GM12873 (cell line): Measurements from ENCODE around the gene ACAD9.

Experiments
- TF ChIP-seq, protein P1 (sequence below): IDR thresholded peaks from 2 replicates; pipeline ENCODE4 v1.5.1; 2012; ENCODE audit warnings: low read depth, mild to moderate bottlenecking, moderate library complexity, low read length, control low read depth; ENCODE audit not compliant: insufficient read depth; ENCODE audit errors: missing control alignments

The ACAD9 gene

DNA sequence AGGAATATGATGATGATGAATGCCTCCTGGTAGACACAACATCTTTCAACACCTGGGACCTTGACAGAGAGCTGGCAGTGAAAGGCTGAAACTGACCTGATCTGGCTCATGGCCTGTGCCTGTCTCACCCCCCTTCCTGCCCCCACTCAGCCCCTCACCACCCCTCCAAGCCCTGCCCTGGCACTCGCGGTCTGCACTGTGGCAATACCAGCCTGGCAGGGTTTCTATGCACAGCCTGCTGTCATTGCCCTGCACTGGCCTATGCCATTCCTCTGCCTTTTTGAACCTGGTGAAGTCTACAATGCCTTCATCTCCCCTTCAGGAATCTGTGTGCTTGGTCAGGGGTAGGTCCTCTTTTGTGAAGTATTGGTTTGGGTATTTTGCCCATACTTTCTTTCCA lies 56.5 kb downstream of the ACAD9 start:
- TF ChIP-seq, protein P1, sequence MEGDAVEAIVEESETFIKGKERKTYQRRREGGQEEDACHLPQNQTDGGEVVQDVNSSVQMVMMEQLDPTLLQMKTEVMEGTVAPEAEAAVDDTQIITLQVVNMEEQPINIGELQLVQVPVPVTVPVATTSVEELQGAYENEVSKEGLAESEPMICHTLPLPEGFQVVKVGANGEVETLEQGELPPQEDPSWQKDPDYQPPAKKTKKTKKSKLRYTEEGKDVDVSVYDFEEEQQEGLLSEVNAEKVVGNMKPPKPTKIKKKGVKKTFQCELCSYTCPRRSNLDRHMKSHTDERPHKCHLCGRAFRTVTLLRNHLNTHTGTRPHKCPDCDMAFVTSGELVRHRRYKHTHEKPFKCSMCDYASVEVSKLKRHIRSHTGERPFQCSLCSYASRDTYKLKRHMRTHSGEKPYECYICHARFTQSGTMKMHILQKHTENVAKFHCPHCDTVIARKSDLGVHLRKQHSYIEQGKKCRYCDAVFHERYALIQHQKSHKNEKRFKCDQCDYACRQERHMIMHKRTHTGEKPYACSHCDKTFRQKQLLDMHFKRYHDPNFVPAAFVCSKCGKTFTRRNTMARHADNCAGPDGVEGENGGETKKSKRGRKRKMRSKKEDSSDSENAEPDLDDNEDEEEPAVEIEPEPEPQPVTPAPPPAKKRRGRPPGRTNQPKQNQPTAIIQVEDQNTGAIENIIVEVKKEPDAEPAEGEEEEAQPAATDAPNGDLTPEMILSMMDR, result no peak

DNA sequence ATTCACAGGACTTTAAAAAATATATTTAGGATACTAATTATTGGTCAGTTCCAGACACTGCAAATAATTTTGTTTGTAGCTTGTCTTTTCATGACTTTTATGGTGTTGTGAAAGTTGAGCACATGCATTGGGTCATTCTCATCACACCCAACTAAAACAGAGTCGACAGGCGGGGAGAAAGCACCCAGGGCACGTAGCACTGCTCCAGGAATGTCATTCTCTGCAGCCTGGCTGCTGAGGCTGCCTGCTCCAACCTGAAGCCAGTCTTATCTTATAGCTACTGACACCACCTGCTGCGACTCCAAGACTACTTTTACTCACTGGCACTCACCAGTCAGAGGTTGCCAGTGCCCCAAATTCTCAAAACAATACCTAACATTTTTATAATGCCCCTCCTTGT lies 56.9 kb downstream of the ACAD9 start:
- TF ChIP-seq, protein P1, result no peak

DNA sequence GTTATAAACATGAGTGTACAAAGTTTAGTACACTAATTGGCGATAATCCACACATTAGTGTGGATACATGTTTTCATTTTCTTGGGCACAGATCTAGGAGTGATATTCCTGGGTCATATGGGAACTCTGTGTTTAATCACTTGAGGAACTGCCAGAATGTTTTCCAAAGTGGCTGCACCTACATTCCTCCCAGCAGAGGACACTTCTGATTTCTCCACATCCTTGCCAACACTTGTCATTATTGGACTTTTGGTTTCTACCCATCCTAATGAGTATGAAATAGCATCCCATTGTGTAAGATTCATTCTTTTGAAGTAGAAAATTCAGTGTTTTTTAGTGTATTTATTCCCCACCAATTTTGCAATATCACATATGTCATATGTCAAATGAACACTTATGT lies 60.8 kb downstream of the ACAD9 start:
- TF ChIP-seq, protein P1, result no peak

DNA sequence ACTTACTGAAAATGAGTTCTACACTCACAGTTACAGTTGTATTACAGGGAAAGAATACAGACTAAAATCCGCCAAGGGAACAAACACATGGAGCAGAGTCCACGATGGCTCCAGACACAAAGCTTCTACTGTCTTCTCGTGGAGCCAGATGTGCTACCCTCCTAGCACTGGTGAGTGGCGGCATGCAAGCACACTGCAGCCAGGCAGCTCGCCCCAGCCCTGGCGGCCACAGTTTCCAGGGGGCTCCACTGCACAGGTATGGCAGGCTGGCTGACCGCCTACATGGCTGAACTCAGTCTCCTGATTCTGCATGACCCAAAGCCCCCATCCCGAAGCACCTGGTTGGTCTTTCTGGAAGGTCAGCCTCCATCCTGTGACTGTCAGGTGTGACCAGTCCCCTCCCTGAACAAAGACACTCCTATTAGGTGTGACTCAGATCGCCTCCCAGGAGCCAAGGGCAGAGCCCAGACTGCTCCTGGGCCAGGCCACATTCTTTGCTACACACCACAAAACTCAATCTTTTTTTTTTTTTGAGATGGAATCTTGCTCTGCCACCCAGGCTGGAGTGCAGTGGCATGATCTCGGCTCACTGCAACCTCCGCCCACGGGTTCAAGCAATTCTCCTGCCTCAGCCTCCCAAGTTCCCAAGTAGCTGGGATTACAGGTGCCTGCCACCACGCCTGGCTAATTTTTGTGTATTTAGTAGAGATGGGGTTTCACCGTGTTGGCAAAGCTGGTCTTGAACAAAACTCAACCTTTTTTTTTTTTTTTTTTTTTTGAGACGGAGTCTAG lies 62.9 kb downstream of the ACAD9 start:
- TF ChIP-seq, protein P1, result no peak

DNA sequence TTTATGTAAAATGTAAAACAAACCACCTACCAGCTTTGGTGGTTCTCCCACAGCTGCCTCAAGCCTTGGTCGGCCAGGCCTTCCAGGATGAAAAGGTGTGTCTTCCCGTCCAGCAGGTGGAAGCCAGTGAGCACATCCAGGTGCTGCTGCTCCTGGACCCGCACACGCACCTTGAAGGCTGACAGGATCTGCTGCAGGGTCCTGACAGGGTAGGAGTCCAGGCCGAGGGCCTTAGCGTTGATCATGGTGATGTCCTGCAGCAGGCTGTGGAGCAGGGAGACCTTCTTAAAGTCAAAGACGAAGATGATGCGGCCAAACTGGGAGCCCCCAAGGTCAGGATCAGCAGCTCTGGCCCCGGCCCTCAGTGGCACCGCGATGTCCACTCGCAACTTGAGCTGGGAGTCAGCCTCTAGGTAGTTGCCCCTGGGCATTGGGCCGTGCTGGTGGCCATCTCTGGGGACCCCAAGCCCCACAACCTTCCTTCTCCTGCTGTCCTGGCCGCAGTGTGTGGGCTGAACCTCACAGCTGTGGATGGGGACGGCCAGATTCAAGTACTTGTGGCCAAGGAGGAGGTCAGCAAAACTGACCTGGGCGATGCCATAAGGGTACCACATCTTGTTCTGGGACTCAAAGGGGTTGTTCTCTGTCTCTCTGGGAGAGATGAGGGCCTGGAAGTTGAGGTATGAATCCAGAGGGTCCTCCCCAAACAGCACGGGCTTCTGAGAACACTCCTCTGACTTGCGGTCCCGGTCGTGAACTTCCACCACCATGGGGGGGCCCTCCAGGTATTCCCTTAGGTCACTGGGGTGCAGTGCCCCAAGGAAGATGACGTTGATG lies 65.8 kb downstream of the ACAD9 start:
- TF ChIP-seq, protein P1, result no peak

DNA sequence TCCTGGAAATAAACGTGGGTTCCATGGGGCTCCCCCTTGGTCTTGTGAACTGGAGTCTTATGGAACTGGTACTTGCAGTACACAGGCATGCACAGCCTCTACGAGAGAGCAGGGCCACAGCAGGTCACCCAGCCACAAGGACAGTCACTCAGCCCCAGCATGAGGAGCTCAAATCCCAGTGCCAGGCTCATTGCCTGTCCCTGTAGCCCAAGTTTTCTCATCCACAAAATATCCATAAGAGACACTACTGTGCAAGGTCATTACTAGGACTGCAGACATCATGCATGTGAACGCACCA lies 66.4 kb downstream of the ACAD9 start:
- TF ChIP-seq, protein P1, result no peak

DNA sequence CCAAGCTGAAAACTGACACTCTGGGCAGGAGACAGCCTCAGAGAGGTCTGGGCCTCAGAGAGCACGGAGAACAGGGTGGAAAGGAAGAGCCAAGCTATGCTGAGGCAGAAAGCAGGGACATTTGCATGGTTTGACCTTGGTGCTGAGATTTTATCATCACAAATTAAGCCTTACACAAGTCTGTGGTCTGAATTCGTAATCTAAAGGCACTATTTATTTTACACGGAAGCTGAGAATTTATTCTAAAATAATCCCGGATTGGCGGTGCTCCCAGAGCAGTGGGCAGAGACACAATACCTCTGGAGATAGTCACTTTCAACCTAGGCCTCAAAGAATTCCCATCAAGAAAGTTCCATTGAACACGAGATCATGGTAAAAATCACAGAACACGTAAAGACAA lies 67.0 kb downstream of the ACAD9 start:
- TF ChIP-seq, protein P1, result no peak
